Vagina (tissue), 2 donors: ENCODE data around the gene EPG5. TPM values are rescaled to one million over a fixed set of nuclear protein-coding genes. Genes with fewer than 3 reads are reported as not detected.

Experiments used
- DNase-seq, 2 donors: peaks; one replicate each; pipeline ENCODE4 v3.0.0-alpha.2; 2017; ENCODE audit errors: extremely low spot score in 2 of 2
- H3K27ac ChIP-seq: fragments of 200-600 bp; sonication (generic); one replicate; pipeline ENCODE4 v1.5.1; 2019
- H3K27me3 ChIP-seq: fragments of 200-600 bp; sonication (generic); one replicate; pipeline ENCODE4 v1.5.1; 2019
- H3K36me3 ChIP-seq, 2 donors: fragments of 200-600 bp; sonication (generic); one replicate each; pipeline ENCODE4 v1.5.1; 2017 to 2019
- H3K4me1 ChIP-seq: fragments of 200-600 bp; sonication (generic); one replicate; pipeline ENCODE4 v1.5.1; 2019
- H3K4me3 ChIP-seq, 2 donors: fragments of 200-600 bp; sonication (generic); 1 replicate in 1 of 2; 2 replicates in 1 of 2; pipeline ENCODE4 v1.5.1; 2016 to 2019
- H3K9me3 ChIP-seq: fragments of 200-600 bp; sonication (generic); one replicate; pipeline ENCODE4 v1.5.1; 2019
- CTCF ChIP-seq, 3 experiments: fragments of 450-650 bp in 2 of 3; fragments of 200-600 bp in 1 of 3; sonication (generic) in 1 of 3; IDR thresholded peaks; one replicate each; pipeline ENCODE4 v1.5.1; 2017 to 2019; ENCODE audit warnings: antibody characterized with exemption in 3 of 3, mild to moderate bottlenecking in 2 of 3, moderate library complexity in 2 of 3
- POLR2A ChIP-seq, 2 donors: fragments of 450-650 bp; IDR thresholded peaks; one replicate each; pipeline ENCODE4 v1.6.1; 2017; ENCODE audit warnings: antibody characterized with exemption in 2 of 2, mild to moderate bottlenecking in 2 of 2, moderate library complexity in 2 of 2
- POLR2AphosphoS5 ChIP-seq, 2 donors: sonication (generic); formaldehyde crosslinking; IDR thresholded peaks; one replicate each; pipeline ENCODE4 v1.9.0; 2017; ENCODE audit warnings: antibody characterized with exemption in 2 of 2, mild to moderate bottlenecking in 2 of 2, low read depth in 1 of 2; ENCODE audit not compliant: insufficient read depth in 1 of 2
- intact Hi-C: fragments of 100-400 bp; cut with DNase I; formaldehyde crosslinking; loops from one replicate; pipeline ENCODE4 v1.15.1; 2023
- total RNA-seq: library from RNA; depleted of rRNA; stranded (reverse); fragments of >200 nt; gene quantifications from one replicate; pipeline ENCODE4 v1.2.3, GENCODE V29; 2016

Gene EPG5
- total RNA-seq, 1 donor from 2014 or later: 29.5 TPM

GRCh38 chr18:45954070-45954934 is 12.8 kb downstream of the EPG5 start:
- intact Hi-C loops: no loop called here
- H3K27ac ChIP-seq: no peak overlapping the region
- DNase-seq: no peak
- H3K4me1 ChIP-seq: peaks cover 10% of the 10 kb centered on the region
- no peaks in the 10 kb centered on the region for H3K9me3 ChIP-seq
- H3K4me3 ChIP-seq: no peak overlapping the region
- peaks cover 0 to 39% of the 10 kb centered on the region in 2 donors for H3K36me3 ChIP-seq
- TF ChIP-seq POLR2AphosphoS5 (IDR thresholded peaks at IDR 0.05; ENCODE audit: insufficient read depth in 1 of 2, low read depth in 1 of 2) (no peak), CTCF (IDR thresholded peaks at IDR 0.05) (no peak), POLR2A (IDR thresholded peaks at IDR 0.05) (no peak)
- H3K27me3 ChIP-seq: no peaks in the 10 kb centered on the region

GRCh38 chr18:45951016-45951714 is 16.0 kb downstream of the EPG5 start:
- H3K27ac ChIP-seq: no peak overlapping the region
- TF ChIP-seq POLR2A (IDR thresholded peaks at IDR 0.05) (no peak), CTCF (IDR thresholded peaks at IDR 0.05) (no peak), POLR2AphosphoS5 (IDR thresholded peaks at IDR 0.05; ENCODE audit: insufficient read depth in 1 of 2, low read depth in 1 of 2) (no peak)
- H3K4me3 ChIP-seq: no peak overlapping the region
- intact Hi-C loops: no loop called here
- no peaks in the 10 kb centered on the region for H3K27me3 ChIP-seq
- no peaks in the 10 kb centered on the region for H3K9me3 ChIP-seq
- no peaks in the 10 kb centered on the region for H3K4me1 ChIP-seq
- no peak for DNase-seq
- H3K36me3 ChIP-seq: peaks cover 0 to 68% of the 10 kb centered on the region in 2 donors

- Histone ChIP-seq H3K4me1 (no peaks in the 10 kb centered on the region), H3K27ac (no peak overlapping the region), H3K27me3 (no peaks in the 10 kb centered on the region), H3K9me3 (no peaks in the 10 kb centered on the region), H3K4me3 (no peak overlapping the region), H3K36me3 (peaks cover 5 to 84% of the 10 kb centered on the region in 2 donors)
- DNase-seq: no peak
- TF ChIP-seq CTCF (IDR thresholded peaks at IDR 0.05) (no peak), POLR2AphosphoS5 (IDR thresholded peaks at IDR 0.05; ENCODE audit: insufficient read depth in 1 of 2, low read depth in 1 of 2) (no peak), POLR2A (IDR thresholded peaks at IDR 0.05) (no peak)
- intact Hi-C loops: no loop called here
Observed at GRCh38 chr18:45945669-45946068, 21.5 kb downstream of the EPG5 start.

- intact Hi-C loops: no loop called here
- H3K9me3 ChIP-seq: no peaks in the 10 kb centered on the region
- TF ChIP-seq CTCF (IDR thresholded peaks at IDR 0.05): no peak
- TF ChIP-seq POLR2A (IDR thresholded peaks at IDR 0.05): no peak
- TF ChIP-seq POLR2AphosphoS5 (IDR thresholded peaks at IDR 0.05; ENCODE audit: insufficient read depth in 1 of 2, low read depth in 1 of 2): no peak
- peaks cover 2 to 62% of the 10 kb centered on the region in 2 donors for H3K36me3 ChIP-seq
- H3K4me1 ChIP-seq: no peaks in the 10 kb centered on the region
- no peaks in the 10 kb centered on the region for H3K27me3 ChIP-seq
- H3K4me3 ChIP-seq: no peak overlapping the region
- no peak overlapping the region for H3K27ac ChIP-seq
- no peak for DNase-seq
Observed at GRCh38 chr18:45940724-45941123, 26.4 kb downstream of the EPG5 start.
